Neural cell (in vitro differentiated cells): ENCODE data around the gene RASGRP3.

Experiments
- EP300 ChIP-seq: fragments of 450-650 bp; conservative IDR thresholded peaks from 2 replicates; pipeline ENCODE4 v1.6.1; 2014; ENCODE audit warnings: antibody characterized with exemption, mild to moderate bottlenecking, moderate library complexity; ENCODE audit not compliant: poor library complexity, severe bottlenecking
- EZH2 ChIP-seq: fragments of 200-600, 300-800 bp; shearing (Covaris generic), sonication (generic); IDR thresholded peaks from 2 replicates; pipeline ENCODE4 v1.6.1; 2014; ENCODE audit warnings: antibody characterized with exemption, low read length, borderline replicate concordance, mild to moderate bottlenecking; ENCODE audit not compliant: insufficient read depth, poor library complexity, severe bottlenecking
- POLR2AphosphoS5 ChIP-seq: IDR thresholded peaks from 2 replicates; pipeline ENCODE4 v1.6.1; 2012
- RAD21 ChIP-seq: fragments of 450-650 bp; conservative IDR thresholded peaks from 2 replicates; pipeline ENCODE4 v1.6.1; 2014; ENCODE audit warnings: antibody characterized with exemption, mild to moderate bottlenecking, moderate library complexity
- SMC3 ChIP-seq: fragments of 450-650 bp; conservative IDR thresholded peaks from 2 replicates; pipeline ENCODE4 v1.6.1; 2014; ENCODE audit warnings: antibody characterized with exemption, mild to moderate bottlenecking, moderate library complexity; ENCODE audit not compliant: poor library complexity
- TAF1 ChIP-seq: IDR thresholded peaks from 2 replicates; pipeline ENCODE4 v1.6.1; 2012; ENCODE audit warnings: low read depth
- TF ChIP-seq, protein P1 (sequence below): IDR thresholded peaks from 2 replicates; pipeline ENCODE4 v1.6.1; 2012; ENCODE audit warnings: borderline replicate concordance
- TF ChIP-seq, protein P2 (sequence below): fragments of 450-650 bp; IDR thresholded peaks from 2 replicates; pipeline ENCODE4 v1.5.1; 2014; ENCODE audit warnings: antibody characterized with exemption, mild to moderate bottlenecking, moderate library complexity; ENCODE audit not compliant: poor library complexity, severe bottlenecking

DNA sequence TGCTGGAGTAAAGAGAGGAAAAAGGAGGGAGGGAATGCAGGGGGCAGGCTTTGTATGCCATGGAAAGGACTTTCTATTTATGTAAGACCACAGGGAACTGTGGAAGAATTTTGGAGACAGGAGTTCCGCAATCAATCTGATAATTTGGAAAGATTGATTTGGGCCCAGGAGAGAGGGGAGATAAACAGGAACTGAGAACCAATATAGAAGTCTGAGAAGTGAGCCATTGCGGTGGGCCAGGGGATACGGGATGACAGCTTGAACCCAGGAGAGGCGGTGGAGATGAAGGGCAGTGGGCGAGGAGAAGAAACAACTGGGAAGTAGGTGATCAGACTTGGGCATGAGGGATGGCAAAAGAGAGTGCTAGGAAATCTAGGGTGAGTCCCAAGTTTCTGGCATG lies 23.7 kb downstream of the RASGRP3 start:
- TF ChIP-seq, protein P1, sequence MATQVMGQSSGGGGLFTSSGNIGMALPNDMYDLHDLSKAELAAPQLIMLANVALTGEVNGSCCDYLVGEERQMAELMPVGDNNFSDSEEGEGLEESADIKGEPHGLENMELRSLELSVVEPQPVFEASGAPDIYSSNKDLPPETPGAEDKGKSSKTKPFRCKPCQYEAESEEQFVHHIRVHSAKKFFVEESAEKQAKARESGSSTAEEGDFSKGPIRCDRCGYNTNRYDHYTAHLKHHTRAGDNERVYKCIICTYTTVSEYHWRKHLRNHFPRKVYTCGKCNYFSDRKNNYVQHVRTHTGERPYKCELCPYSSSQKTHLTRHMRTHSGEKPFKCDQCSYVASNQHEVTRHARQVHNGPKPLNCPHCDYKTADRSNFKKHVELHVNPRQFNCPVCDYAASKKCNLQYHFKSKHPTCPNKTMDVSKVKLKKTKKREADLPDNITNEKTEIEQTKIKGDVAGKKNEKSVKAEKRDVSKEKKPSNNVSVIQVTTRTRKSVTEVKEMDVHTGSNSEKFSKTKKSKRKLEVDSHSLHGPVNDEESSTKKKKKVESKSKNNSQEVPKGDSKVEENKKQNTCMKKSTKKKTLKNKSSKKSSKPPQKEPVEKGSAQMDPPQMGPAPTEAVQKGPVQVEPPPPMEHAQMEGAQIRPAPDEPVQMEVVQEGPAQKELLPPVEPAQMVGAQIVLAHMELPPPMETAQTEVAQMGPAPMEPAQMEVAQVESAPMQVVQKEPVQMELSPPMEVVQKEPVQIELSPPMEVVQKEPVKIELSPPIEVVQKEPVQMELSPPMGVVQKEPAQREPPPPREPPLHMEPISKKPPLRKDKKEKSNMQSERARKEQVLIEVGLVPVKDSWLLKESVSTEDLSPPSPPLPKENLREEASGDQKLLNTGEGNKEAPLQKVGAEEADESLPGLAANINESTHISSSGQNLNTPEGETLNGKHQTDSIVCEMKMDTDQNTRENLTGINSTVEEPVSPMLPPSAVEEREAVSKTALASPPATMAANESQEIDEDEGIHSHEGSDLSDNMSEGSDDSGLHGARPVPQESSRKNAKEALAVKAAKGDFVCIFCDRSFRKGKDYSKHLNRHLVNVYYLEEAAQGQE: no peak
- TF ChIP-seq, protein P2, sequence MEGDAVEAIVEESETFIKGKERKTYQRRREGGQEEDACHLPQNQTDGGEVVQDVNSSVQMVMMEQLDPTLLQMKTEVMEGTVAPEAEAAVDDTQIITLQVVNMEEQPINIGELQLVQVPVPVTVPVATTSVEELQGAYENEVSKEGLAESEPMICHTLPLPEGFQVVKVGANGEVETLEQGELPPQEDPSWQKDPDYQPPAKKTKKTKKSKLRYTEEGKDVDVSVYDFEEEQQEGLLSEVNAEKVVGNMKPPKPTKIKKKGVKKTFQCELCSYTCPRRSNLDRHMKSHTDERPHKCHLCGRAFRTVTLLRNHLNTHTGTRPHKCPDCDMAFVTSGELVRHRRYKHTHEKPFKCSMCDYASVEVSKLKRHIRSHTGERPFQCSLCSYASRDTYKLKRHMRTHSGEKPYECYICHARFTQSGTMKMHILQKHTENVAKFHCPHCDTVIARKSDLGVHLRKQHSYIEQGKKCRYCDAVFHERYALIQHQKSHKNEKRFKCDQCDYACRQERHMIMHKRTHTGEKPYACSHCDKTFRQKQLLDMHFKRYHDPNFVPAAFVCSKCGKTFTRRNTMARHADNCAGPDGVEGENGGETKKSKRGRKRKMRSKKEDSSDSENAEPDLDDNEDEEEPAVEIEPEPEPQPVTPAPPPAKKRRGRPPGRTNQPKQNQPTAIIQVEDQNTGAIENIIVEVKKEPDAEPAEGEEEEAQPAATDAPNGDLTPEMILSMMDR: no peak
- TF ChIP-seq RAD21: no peak
- no peak for TF ChIP-seq EZH2
- TF ChIP-seq SMC3: no peak
- no peak for TF ChIP-seq POLR2AphosphoS5
- no peak for TF ChIP-seq EP300
- no peak for TF ChIP-seq TAF1
